SK-N-SH (cell line): ENCODE data around the gene DZIP3. TPM values are rescaled to one million over a fixed set of nuclear protein-coding genes. Genes with fewer than 3 reads are reported as not detected.
A peak's percentile ranks its signal among the peaks of the same experiment; 100 is the strongest.

Experiments
- CTCF ChIA-PET: fragments of 300-600, 350-600 bp; formaldehyde crosslinking; extraction: SDS; loops from one replicate; lab custom pipeline; 2021; lab: Yijun Ruan, JAX
- POLR2A ChIA-PET: fragments of 350-600 bp; sonication (Branson Sonifier 250); formaldehyde crosslinking; extraction: SDS; loops from one replicate; lab custom pipeline; 2020; ENCODE audit warnings: antibody characterized with exemption, inconsistent platforms; lab: Yijun Ruan, JAX
- DNase-seq: peaks from one replicate; pipeline ENCODE4 v3.0.0; 2012
- H2AFZ ChIP-seq: fragments of 200-600 bp; sonication (generic); 2 replicates; pipeline ENCODE4 v1.8.1; 2016; ENCODE audit warnings: antibody characterized with exemption, mild to moderate bottlenecking, low read depth
- H3F3A ChIP-seq: fragments of 200-600 bp; sonication (generic); replicated peaks from 2 replicates; pipeline ENCODE3; 2016; ENCODE audit warnings: antibody characterized with exemption, mild to moderate bottlenecking; ENCODE audit not compliant: insufficient read depth
- H3K27ac ChIP-seq, 2 experiments: fragments of 200-500 bp in 1 of 2; fragments of 200-600 bp in 1 of 2; sonication (Bioruptor generic) in 1 of 2; sonication (generic), shearing (Covaris generic) in 1 of 2; 2 replicates each; pipeline versions ENCODE4 v1.5.1 to v1.6.1; 2014 to 2016; ENCODE audit warnings: low read depth in 2 of 2, inconsistent platforms in 1 of 2, low read length in 1 of 2, mild to moderate bottlenecking in 1 of 2, mixed read lengths in 1 of 2
- H3K27me3 ChIP-seq: fragments of 200-600 bp; sonication (generic), shearing (Covaris generic); 2 replicates; pipeline ENCODE4 v1.6.1; 2016; ENCODE audit warnings: mixed run types; ENCODE audit not compliant: insufficient read depth
- H3K36me3 ChIP-seq, 2 experiments: fragments of 200-500 bp in 1 of 2; fragments of 200-600 bp in 1 of 2; sonication (Bioruptor generic) in 1 of 2; sonication (generic) in 1 of 2; replicated peaks in 1 of 2; 2 replicates each; pipeline versions ENCODE3 to v1.5.1; 2014 to 2016; ENCODE audit warnings: low read length in 1 of 2, mild to moderate bottlenecking in 1 of 2; ENCODE audit not compliant: insufficient read depth in 2 of 2, control insufficient read depth in 1 of 2
- H3K4me1 ChIP-seq, 2 experiments: fragments of 200-500 bp in 1 of 2; fragments of 200-600 bp in 1 of 2; sonication (Bioruptor generic) in 1 of 2; sonication (generic), shearing (Covaris generic) in 1 of 2; 2 replicates each; pipeline versions ENCODE4 v1.5.1 to v1.6.1; 2014 to 2016; ENCODE audit warnings: low read depth in 1 of 2, low read length in 1 of 2, mixed run types in 1 of 2; ENCODE audit not compliant: insufficient read depth in 2 of 2, control insufficient read depth in 1 of 2
- H3K4me2 ChIP-seq: fragments of 200-600 bp; sonication (generic), shearing (Covaris generic); 2 replicates; pipeline ENCODE4 v1.6.1; 2017; ENCODE audit warnings: mixed run types
- H3K4me3 ChIP-seq, 2 experiments: fragments of 200-500 bp in 1 of 2; fragments of 200-600 bp in 1 of 2; sonication (Bioruptor generic) in 1 of 2; sonication (generic), shearing (Covaris generic) in 1 of 2; 2 replicates each; pipeline versions ENCODE4 v1.5.1 to v1.8.1; 2014 to 2016; ENCODE audit warnings: low read depth in 2 of 2, inconsistent platforms in 1 of 2, low read length in 1 of 2, mild to moderate bottlenecking in 1 of 2, mixed read lengths in 1 of 2, moderate library complexity in 1 of 2
- H3K79me2 ChIP-seq: fragments of 200-600 bp; sonication (generic); 2 replicates; pipeline ENCODE4 v1.8.1; 2017; ENCODE audit warnings: mild to moderate bottlenecking; ENCODE audit not compliant: insufficient read depth
- H3K9ac ChIP-seq: fragments of 200-600 bp; sonication (generic); 2 replicates; pipeline ENCODE4 v1.6.1; 2017; ENCODE audit warnings: mixed run types
- H3K9me2 ChIP-seq: fragments of 200-600 bp; sonication (generic); 2 replicates; pipeline ENCODE4 v1.6.1; 2017; ENCODE audit warnings: mixed run types
- H3K9me3 ChIP-seq: fragments of 200-600 bp; sonication (generic); 2 replicates; pipeline ENCODE4 v1.6.1; 2017; ENCODE audit warnings: mixed run types, mild to moderate bottlenecking, moderate library complexity
- H4K20me1 ChIP-seq: fragments of 200-600 bp; sonication (generic); 2 replicates; pipeline ENCODE4 v1.6.1; 2017; ENCODE audit warnings: mild to moderate bottlenecking, mixed run types; ENCODE audit not compliant: insufficient read depth
- FOSL2 ChIP-seq: IDR thresholded peaks from 2 replicates; pipeline ENCODE4 v1.4.0; 2012; ENCODE audit warnings: low read depth, mild to moderate bottlenecking, moderate library complexity, borderline replicate concordance
- FOXJ3 ChIP-seq: sonication (generic); formaldehyde crosslinking; IDR thresholded peaks from 2 replicates; pipeline ENCODE4 v1.5.1; 2020; ENCODE audit warnings: mild to moderate bottlenecking, missing genetic modification reagents
- FOXM1 ChIP-seq: IDR thresholded peaks from 2 replicates; pipeline ENCODE4 v1.4.0; 2012; ENCODE audit warnings: low read depth, mild to moderate bottlenecking
- GATA2 ChIP-seq: sonication (generic); formaldehyde crosslinking; IDR thresholded peaks from 2 replicates; pipeline ENCODE4 v1.5.0; 2020; ENCODE audit warnings: mild to moderate bottlenecking, missing genetic modification reagents
- NFIC ChIP-seq: IDR thresholded peaks from 2 replicates; pipeline ENCODE4 v1.4.0; 2012; ENCODE audit warnings: borderline replicate concordance
- POLR2AphosphoS5 ChIP-seq: IDR thresholded peaks from 2 replicates; pipeline ENCODE4 v1.6.1; 2012; ENCODE audit warnings: low read depth, low read length
- RAD21 ChIP-seq: IDR thresholded peaks from 2 replicates; pipeline ENCODE4 v1.6.1; 2012; ENCODE audit warnings: mild to moderate bottlenecking, low read length
- RFX5 ChIP-seq: IDR thresholded peaks from 2 replicates; pipeline ENCODE4 v1.6.1; 2012; ENCODE audit warnings: mild to moderate bottlenecking, improper control_type of control experiment, low read length
- SIN3A ChIP-seq: IDR thresholded peaks from 2 replicates; pipeline ENCODE4 v1.6.1; 2012; ENCODE audit warnings: low read depth, mild to moderate bottlenecking, low read length, moderate library complexity, borderline replicate concordance
- TEAD4 ChIP-seq: IDR thresholded peaks from 2 replicates; pipeline ENCODE4 v1.4.0; 2012; ENCODE audit warnings: mild to moderate bottlenecking, borderline replicate concordance; ENCODE audit not compliant: insufficient read depth
- WGBS: methylation state at CpG from one replicate; pipeline ENCODE4 v1.1.6; 2017; ENCODE audit warnings: low lambda C conversion rate; 5-methylcytosine and 5-hydroxymethylcytosine counted together
- polyA plus RNA-seq, 3 experiments: library from polyadenylated mRNA; depleted of rRNA; stranded (reverse); fragments of >200 nt; gene quantifications; 2 replicates each; pipeline ENCODE4 v1.2.3, GENCODE V29; 2012
- TF ChIP-seq, protein P1 (sequence below): IDR thresholded peaks from 2 replicates; pipeline ENCODE4 v1.4.0; 2012; ENCODE audit warnings: low read depth
- TF ChIP-seq, protein P2 (sequence below): IDR thresholded peaks from 2 replicates; pipeline ENCODE4 v1.4.0; 2012; ENCODE audit warnings: low read depth, borderline replicate concordance
- TF ChIP-seq, protein P3 (sequence below): IDR thresholded peaks from 2 replicates; pipeline ENCODE4 v1.6.1; 2012; ENCODE audit warnings: mild to moderate bottlenecking, low read depth, low read length, moderate library complexity
- TF ChIP-seq, protein P4 (sequence below): fragments of 150-350 bp; IDR thresholded peaks from 2 replicates; pipeline ENCODE4 v1.6.1; 2017; ENCODE audit warnings: antibody characterized with exemption, low read length, low read depth, borderline replicate concordance

DZIP3 gene
- polyA plus RNA-seq, 1 of the 3 experiments (the other 2 are of a cell fraction), result 6.3 TPM

DNA sequence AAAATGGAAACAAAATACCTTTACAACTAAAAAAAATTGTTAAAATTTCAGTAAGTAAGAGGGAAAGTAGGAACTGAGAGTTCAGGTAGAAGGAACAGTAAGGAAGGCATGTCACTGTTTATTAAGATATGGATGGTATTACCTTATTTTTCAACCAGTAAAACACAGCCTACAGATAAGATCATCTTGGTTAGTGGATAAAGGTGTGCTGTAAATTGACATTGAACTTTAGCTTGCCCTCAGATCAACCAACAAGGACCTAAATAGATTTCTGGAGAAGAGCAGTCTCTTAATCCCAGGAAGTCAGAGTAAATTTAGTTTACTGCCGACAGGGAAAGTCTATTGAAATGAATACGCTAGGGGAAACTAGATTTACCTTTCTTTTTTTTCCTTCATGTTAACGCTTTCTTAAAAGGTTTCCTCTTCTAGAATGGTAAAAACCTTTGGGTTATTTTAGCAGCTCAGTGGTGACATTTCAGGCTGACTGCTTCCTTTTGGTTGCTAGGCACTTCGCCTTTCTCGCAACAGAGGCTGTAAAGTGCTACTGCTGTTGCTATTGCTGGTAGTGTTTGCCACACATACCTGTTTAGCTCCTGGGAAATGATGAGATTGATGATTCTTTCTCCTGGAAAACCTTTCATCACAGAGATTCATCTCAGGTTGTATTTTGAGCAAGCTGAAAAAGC lies 12.9 kb downstream of the DZIP3 start:
- no peaks in the 10 kb centered on the region for H4K20me1 ChIP-seq
- no peak overlapping the region for H3K9ac ChIP-seq
- no peaks in the 10 kb centered on the region for H3K9me3 ChIP-seq
- peaks cover 2 to 6% of the 10 kb centered on the region in 2 experiments for H3K36me3 ChIP-seq
- no peak overlapping the region for H3K4me2 ChIP-seq
- peaks cover 9 to 10% of the 10 kb centered on the region in 2 experiments; a peak in 3 of 4 replicates for H3K4me1 ChIP-seq
- 96% methylated on average over 5 of the region's 5 CpGs for WGBS
- H3K27me3 ChIP-seq, result no peaks in the 10 kb centered on the region
- peaks cover 3% of the 10 kb centered on the region for H3F3A ChIP-seq
- ChIA-PET POLR2A (interaction anchor here (0.8 kb wide), 1 partner anchor 13 kb away, joined by 3 read pairs; the partner anchor contains the start of genes CIP2A and DZIP3), CTCF (interaction anchor here (1.0 to 1.2 kb wide), 4 partner anchors 12 to 313 kb away, joined by 3 to 5 read pairs (median 4); no protein-coding TSS in a partner anchor)
- no peak overlapping the region for H3K4me3 ChIP-seq
- H3K79me2 ChIP-seq, result peaks cover 4% of the 10 kb centered on the region; the same call in 1 of the 2 replicates
- H3K9me2 ChIP-seq, result no peaks in the 10 kb centered on the region
- DNase-seq, result no peak
- no peak overlapping the region for H2AFZ ChIP-seq
- TF ChIP-seq TEAD4, result no peak
- H3K27ac ChIP-seq, result peak overlapping the region; percentile 16 to 48; a peak in 2 of 4 replicates

DNA sequence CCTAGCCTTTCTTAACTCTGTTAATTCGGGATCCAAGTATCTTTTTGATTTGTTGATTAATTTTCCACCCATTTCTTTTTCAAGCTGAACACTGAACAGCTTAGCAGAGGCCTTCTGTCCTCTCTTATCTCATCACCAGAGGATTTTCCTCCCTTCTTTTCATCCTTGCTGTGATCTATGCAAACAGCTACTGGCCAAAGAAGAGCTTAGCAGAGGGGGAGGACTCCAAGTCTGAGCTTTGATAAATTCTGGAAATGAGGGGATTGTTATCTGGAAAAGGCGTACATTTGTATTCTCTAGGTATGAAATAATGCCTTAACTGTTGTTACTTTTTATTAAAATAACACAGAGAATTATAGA lies 13.4 kb downstream of the DZIP3 start:
- H3K9me3 ChIP-seq, result no peaks in the 10 kb centered on the region
- CTCF ChIA-PET, result interaction anchor here (0.8 to 1.2 kb wide), 3 partner anchors 15 to 313 kb away, joined by 3 to 4 read pairs (median 3); no protein-coding TSS in a partner anchor

More for the DNA sequence above, 13.4 kb downstream of the DZIP3 start:
- H3K9me2 ChIP-seq, result no peaks in the 10 kb centered on the region
- no peak for TF ChIP-seq FOXJ3 (CRISPR knock-in tag)
- TF ChIP-seq NFIC, result no peak
- no peak for TF ChIP-seq SIN3A
- TF ChIP-seq, protein P1, sequence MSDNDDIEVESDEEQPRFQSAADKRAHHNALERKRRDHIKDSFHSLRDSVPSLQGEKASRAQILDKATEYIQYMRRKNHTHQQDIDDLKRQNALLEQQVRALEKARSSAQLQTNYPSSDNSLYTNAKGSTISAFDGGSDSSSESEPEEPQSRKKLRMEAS, result no peak
- TF ChIP-seq, protein P2, sequence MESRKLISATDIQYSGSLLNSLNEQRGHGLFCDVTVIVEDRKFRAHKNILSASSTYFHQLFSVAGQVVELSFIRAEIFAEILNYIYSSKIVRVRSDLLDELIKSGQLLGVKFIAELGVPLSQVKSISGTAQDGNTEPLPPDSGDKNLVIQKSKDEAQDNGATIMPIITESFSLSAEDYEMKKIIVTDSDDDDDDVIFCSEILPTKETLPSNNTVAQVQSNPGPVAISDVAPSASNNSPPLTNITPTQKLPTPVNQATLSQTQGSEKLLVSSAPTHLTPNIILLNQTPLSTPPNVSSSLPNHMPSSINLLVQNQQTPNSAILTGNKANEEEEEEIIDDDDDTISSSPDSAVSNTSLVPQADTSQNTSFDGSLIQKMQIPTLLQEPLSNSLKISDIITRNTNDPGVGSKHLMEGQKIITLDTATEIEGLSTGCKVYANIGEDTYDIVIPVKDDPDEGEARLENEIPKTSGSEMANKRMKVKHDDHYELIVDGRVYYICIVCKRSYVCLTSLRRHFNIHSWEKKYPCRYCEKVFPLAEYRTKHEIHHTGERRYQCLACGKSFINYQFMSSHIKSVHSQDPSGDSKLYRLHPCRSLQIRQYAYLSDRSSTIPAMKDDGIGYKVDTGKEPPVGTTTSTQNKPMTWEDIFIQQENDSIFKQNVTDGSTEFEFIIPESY, result no peak
- TF ChIP-seq RFX5, result no peak
- TF ChIP-seq FOXM1, result no peak
- TF ChIP-seq POLR2AphosphoS5, result no peak
- TF ChIP-seq GATA2 (CRISPR knock-in tag), result no peak
- TF ChIP-seq, protein P3, sequence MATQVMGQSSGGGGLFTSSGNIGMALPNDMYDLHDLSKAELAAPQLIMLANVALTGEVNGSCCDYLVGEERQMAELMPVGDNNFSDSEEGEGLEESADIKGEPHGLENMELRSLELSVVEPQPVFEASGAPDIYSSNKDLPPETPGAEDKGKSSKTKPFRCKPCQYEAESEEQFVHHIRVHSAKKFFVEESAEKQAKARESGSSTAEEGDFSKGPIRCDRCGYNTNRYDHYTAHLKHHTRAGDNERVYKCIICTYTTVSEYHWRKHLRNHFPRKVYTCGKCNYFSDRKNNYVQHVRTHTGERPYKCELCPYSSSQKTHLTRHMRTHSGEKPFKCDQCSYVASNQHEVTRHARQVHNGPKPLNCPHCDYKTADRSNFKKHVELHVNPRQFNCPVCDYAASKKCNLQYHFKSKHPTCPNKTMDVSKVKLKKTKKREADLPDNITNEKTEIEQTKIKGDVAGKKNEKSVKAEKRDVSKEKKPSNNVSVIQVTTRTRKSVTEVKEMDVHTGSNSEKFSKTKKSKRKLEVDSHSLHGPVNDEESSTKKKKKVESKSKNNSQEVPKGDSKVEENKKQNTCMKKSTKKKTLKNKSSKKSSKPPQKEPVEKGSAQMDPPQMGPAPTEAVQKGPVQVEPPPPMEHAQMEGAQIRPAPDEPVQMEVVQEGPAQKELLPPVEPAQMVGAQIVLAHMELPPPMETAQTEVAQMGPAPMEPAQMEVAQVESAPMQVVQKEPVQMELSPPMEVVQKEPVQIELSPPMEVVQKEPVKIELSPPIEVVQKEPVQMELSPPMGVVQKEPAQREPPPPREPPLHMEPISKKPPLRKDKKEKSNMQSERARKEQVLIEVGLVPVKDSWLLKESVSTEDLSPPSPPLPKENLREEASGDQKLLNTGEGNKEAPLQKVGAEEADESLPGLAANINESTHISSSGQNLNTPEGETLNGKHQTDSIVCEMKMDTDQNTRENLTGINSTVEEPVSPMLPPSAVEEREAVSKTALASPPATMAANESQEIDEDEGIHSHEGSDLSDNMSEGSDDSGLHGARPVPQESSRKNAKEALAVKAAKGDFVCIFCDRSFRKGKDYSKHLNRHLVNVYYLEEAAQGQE, result no peak
- TF ChIP-seq RAD21, result no peak
- TF ChIP-seq, protein P4, sequence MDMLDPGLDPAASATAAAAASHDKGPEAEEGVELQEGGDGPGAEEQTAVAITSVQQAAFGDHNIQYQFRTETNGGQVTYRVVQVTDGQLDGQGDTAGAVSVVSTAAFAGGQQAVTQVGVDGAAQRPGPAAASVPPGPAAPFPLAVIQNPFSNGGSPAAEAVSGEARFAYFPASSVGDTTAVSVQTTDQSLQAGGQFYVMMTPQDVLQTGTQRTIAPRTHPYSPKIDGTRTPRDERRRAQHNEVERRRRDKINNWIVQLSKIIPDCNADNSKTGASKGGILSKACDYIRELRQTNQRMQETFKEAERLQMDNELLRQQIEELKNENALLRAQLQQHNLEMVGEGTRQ, result no peak
- no peak for TF ChIP-seq FOSL2
- no peak overlapping the region for H3K4me2 ChIP-seq
- no peak overlapping the region for H2AFZ ChIP-seq
- no peaks in the 10 kb centered on the region for H4K20me1 ChIP-seq
- no peak overlapping the region; the same call in 1 of the 2 replicates for H3K9ac ChIP-seq
- H3K27ac ChIP-seq, result peak overlapping the region; percentile 16 to 48
- no peak overlapping the region for H3K4me3 ChIP-seq
- H3K79me2 ChIP-seq, result peaks cover 4% of the 10 kb centered on the region; the same call in 1 of the 2 replicates
- POLR2A ChIA-PET, result interaction anchor here (0.8 kb wide), 1 partner anchor 14 kb away, joined by 3 read pairs; the partner anchor contains the start of genes CIP2A and DZIP3
- no peaks in the 10 kb centered on the region for H3K27me3 ChIP-seq
- peaks cover 6% of the 10 kb centered on the region in 2 experiments for H3K36me3 ChIP-seq
- H3K4me1 ChIP-seq, result peaks cover 9 to 10% of the 10 kb centered on the region in 2 experiments; a peak in 3 of 4 replicates
- peaks cover 3% of the 10 kb centered on the region for H3F3A ChIP-seq
- WGBS, result 90% methylated on average over 2 of the region's 2 CpGs
- DNase-seq, result no peak
